ENCODE results near the gene EMP3.
"Not testable (repeated sequence)": the region's sequence is repeated elsewhere in the genome, so short reads cannot be mapped to it uniquely, and the experiment has no call there.

The EMP3 gene

DNA sequence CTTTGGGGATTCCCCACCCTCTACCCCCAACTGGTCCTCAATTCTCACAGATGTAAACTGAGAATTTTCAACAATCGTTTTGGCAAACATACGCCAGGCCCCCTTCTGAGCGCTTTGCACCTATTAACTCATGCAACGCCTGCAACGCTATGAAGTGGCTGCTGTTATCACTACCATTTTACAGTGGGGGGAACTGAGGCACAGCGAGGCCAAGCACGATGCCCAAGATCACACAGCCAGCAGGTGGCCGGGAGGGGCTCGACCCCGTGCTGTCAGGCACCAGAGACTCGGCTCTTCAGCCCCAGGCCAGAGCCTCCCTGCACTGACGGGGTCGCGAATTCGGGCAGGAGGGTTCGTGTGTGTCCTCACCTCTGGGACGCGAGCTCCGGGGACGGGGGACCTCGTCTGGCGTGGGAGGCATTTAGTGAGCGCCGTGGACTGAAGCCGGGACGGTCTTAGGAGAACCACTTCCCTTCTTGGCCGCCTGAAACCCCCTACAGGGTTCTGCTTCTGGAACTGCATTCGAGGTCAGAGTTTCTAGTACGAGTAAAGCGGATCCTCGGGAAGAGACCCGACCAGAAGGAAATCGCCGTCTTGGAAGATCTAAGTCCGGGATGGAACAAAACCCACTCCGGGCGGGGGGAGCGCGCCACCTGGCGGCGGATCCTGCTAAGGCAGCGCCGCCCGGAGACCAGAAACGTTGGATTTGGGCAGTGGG, 34.4 kb upstream of the EMP3 start:
- peak; percentile 73 for DNase-seq (ENCODE audit: low read depth)
- peak overlapping the region; percentile 45 for H3K4me3 ChIP-seq (ENCODE audit: low read length)
- TF ChIP-seq, protein P1, sequence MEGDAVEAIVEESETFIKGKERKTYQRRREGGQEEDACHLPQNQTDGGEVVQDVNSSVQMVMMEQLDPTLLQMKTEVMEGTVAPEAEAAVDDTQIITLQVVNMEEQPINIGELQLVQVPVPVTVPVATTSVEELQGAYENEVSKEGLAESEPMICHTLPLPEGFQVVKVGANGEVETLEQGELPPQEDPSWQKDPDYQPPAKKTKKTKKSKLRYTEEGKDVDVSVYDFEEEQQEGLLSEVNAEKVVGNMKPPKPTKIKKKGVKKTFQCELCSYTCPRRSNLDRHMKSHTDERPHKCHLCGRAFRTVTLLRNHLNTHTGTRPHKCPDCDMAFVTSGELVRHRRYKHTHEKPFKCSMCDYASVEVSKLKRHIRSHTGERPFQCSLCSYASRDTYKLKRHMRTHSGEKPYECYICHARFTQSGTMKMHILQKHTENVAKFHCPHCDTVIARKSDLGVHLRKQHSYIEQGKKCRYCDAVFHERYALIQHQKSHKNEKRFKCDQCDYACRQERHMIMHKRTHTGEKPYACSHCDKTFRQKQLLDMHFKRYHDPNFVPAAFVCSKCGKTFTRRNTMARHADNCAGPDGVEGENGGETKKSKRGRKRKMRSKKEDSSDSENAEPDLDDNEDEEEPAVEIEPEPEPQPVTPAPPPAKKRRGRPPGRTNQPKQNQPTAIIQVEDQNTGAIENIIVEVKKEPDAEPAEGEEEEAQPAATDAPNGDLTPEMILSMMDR (IDR thresholded peaks at IDR 0.05; ENCODE audit: insufficient read depth, low read depth, low read length, missing control alignments), result peak; percentile 97

DNA sequence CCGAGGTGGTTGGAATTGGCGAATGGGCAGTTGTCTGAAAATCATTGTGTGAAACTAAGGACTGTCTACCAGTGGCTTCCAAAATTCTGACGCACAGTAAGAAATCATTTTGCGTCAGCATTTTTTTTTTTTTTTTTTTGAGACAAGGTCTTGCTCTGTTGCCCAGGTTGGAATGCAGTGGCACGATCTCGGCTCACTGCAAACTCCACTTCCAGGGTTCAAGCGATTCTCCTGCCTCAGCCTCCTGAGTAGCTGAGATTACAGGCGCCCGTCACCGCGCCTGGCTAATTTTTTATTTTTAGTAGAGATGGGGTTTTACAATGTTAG, 33.9 kb upstream of the EMP3 start:
- not testable (repeated sequence) for H3K4me3 ChIP-seq (ENCODE audit: low read length); DNase-seq (ENCODE audit: low read depth)

DNA sequence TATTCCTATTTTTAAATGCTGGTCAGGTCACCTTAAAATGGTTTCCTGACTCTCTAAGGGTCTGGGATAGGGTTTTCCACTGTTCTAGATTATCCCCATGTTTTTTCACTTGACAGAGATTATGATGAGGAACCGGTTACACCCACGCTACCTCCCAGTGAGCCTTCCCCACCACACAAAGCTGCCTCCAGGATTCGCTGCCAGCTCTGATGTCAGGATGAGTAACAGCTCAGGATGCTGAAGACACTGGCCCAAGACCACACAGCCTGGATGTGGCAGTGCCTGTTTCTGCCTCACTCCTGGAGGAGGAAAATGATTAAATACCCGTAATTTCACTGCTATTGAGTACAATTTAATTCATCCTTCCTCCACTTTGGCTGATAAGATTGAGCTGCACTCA, 32.6 kb upstream of the EMP3 start:
- no peak overlapping the region for H3K4me3 ChIP-seq (ENCODE audit: low read length)
- DNase-seq (ENCODE audit: low read depth), result peak; percentile 93
- TF ChIP-seq, protein P1 (IDR thresholded peaks at IDR 0.05; ENCODE audit: insufficient read depth, low read depth, low read length, missing control alignments), result no peak

DNA sequence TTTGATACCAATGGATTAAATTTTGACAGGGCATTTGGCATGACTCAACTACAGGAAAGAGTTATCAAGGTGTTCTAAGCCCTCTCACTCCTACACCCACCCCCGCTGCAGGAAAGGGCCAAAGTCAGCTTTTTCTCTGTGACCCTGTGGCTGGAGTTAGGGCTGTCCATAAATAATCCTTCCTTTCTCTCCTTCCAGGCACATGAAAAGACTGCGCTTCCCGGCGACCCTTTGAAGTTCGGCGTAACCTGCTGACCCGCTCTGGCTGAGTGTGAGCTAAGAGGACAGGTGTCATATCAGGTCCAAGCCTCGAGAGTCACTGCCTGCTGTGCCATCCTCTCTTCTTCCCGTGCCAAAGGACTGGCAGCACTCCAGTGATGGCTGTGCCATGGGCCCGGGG, 29.9 kb upstream of the EMP3 start:
- no peak overlapping the region for H3K4me3 ChIP-seq (ENCODE audit: low read length)
- DNase-seq (ENCODE audit: low read depth), result no peak
- TF ChIP-seq, protein P1 (IDR thresholded peaks at IDR 0.05; ENCODE audit: insufficient read depth, low read depth, low read length, missing control alignments), result no peak

DNA sequence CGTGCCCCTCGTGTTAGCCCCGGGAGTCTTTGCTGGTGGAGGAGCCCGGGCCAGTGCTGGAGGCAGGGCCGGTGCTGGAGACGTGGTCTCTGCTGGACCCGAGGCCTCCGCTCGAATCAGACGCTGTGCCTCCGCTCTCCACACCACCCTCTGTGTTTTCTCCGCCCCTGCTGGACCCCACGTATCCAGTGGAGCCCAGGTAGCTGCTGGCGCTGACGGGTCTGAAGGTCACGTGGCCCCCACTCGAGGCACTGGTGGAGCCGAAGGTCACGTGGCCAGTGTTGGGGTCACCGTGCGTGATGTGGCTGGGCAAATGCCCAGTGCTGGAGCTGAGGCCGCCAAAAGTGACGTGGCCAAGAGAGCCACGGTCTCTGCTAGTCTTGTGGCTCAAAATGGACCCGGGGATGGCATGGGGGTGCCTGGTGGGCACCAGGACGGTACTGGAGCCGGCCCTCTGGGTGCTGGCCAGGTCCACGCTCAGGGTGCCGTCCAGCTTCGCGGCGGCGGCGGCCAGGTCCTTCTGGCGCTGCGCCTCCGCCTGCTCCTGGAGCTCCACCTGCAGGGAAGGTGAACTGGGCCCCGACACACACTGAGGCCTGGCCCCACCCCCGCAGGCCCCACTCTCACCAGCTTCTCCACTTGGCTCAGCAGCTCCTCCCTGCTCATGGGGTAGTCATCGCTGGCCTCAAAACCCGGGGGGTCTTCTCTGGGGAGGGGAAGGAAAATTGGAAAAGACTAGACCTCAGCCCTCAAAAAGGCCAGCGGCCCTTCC, 28.2 kb upstream of the EMP3 start:
- TF ChIP-seq, protein P1 (IDR thresholded peaks at IDR 0.05; ENCODE audit: insufficient read depth, low read depth, low read length, missing control alignments), result no peak
- no peak overlapping the region for H3K4me3 ChIP-seq (ENCODE audit: low read length)
- no peak for DNase-seq (ENCODE audit: low read depth)

DNA sequence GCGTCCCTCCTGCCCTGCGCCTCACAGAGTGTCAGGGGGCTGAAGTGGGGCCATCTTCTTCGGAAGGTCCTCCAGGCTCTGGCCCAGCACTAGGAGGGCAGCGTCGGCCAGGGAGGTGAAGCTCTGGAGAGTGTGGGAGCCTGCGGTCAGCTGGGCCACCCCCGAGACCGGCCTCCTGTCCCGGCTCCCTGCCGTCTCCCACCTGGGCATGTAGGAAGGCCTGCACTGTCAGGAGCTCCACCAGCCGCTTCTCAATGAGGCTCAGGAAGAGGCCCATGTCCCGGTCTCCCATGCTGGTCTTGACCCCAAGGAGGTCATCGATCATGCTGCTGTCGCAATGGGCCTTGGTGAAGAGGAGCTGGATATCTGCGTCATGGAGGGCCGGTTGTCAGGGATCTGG, 27.4 kb upstream of the EMP3 start:
- TF ChIP-seq, protein P1 (IDR thresholded peaks at IDR 0.05; ENCODE audit: insufficient read depth, low read depth, low read length, missing control alignments), result no peak
- no peak overlapping the region for H3K4me3 ChIP-seq (ENCODE audit: low read length)
- no peak for DNase-seq (ENCODE audit: low read depth)

DNA sequence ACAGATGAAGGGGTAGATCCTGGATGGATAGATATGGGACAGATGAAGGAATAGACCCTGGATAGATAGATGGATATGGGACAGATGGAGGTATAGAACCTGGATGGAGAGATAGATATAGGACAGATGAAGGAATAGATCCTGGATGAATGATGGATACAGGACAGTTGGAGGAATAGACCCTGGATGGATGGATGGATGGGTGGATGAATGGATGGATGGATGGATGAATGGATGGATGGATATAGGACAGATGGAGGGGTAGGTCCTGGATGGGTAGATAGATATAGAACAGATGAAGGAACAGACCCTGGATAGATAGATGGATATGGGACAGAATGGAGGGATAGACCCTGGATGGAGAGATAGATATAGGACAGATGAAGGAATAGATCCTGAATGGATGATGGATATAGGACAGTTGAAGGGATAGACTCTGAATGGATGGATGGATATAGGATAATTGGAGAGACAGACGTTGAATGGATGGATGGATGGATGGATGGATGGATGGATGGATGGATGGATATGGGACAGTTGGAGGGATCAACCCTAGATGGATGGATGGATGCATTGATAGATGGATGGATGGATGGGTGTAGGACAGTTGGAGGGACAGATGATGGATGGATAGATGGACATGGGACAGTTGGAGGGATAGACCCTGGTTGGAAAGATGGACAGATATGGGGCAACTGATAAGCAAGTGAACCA, 23.3 kb upstream of the EMP3 start:
- no peak for DNase-seq (ENCODE audit: low read depth)
- no peak overlapping the region for H3K4me3 ChIP-seq (ENCODE audit: low read length)
- TF ChIP-seq, protein P1 (IDR thresholded peaks at IDR 0.05; ENCODE audit: insufficient read depth, low read depth, low read length, missing control alignments), result no peak

All from epithelial cell of esophagus (primary cell).